ENCODE results near the gene TADA2A. TPM values are rescaled to one million over a fixed set of nuclear protein-coding genes. Genes with fewer than 3 reads are reported as not detected.

The TADA2A gene
- total and polyA plus RNA-seq, 7 experiments from 2014 or later = 7.4 to 41.3 (median 19.4) TPM

Other genes with a start within 250 kb of the TADA2A start
- gene C17orf78, start 30.9 kb upstream of the TADA2A start, total RNA-seq = not detected
- gene C17orf78, start 30.9 kb upstream of the TADA2A start, polyA plus RNA-seq = not detected
- 10 to 100 TPM; 13.1 to 47.0 (median 24.0) TPM for gene ACACA, start 50 bp upstream of the TADA2A start, total RNA-seq
- gene ACACA, start 50 bp upstream of the TADA2A start, polyA plus RNA-seq = 1 to 10 TPM; 6.1 to 7.4 TPM
- 10 to 100 TPM in 1 of 5 experiments, 1 to 10 TPM in 4; 4.3 to 11.7 (median 8.7) TPM for gene DUSP14, start 83.0 kb downstream of the TADA2A start, total RNA-seq
- 10 to 100 TPM; 13.0 to 13.1 TPM for gene DUSP14, start 83.0 kb downstream of the TADA2A start, polyA plus RNA-seq
- gene SYNRG, start 202.5 kb downstream of the TADA2A start, total RNA-seq = 100 to 1,000 TPM in 3 of 5 experiments, 10 to 100 TPM in 2; 85.0 to 146 (median 128) TPM
- gene SYNRG, start 202.5 kb downstream of the TADA2A start, polyA plus RNA-seq = 100 to 1,000 TPM in 1 of 2 donors, 10 to 100 TPM in 1; 70.9 to 100 TPM
- gene DDX52, start 236.6 kb downstream of the TADA2A start, total RNA-seq = 10 to 100 TPM; 20.8 to 34.0 (median 29.3) TPM
- 10 to 100 TPM; 11.9 to 17.7 TPM for gene DDX52, start 236.6 kb downstream of the TADA2A start, polyA plus RNA-seq